ENCODE data around the gene RABGAP1L.

RABGAP1L gene

DNA sequence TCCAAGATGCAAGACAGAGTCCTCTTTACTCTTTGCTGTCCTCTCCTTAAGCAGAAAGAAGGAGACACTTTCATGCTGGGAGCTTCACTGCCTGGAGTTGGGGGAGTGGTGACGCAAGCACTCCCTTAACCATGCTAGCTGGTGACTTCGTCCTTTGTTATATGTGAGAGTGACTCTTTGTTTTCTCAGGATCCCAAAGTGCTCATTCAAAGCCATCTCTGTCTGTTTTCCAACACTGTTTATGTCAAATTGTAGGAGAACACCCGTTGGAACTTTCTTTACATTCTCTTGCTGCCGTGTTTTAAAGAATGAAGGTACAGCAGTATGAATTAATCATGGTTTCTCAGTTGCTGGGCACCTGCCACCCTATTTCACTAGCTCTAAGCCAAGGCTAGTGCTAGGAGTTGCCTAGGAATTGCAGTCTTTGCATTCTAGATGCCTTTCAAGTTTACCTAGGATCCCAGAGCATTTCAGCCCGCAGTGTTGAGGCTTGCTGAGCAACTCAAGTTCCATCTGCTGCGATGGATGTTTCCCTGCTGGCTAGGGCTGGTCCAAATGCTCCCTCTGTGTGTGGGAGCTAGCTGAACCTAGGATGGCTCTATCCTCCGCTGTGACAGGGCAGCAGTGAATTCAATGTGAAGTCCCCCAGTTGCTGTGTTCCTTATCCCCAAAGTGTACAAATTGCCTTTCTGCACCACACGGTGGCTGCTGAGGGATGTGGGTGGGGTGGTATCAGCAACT, 205.8 kb downstream of the RABGAP1L start:
- Histone ChIP-seq H3K36me3 (ENCODE audit: insufficient read depth, low read length) (no peaks in the 10 kb centered on the region), H2AFZ (ENCODE audit: low read length) (no peak overlapping the region), H3F3A (ENCODE audit: low read depth) (no peaks in the 10 kb centered on the region), H3K9me3 (ENCODE audit: insufficient read depth, low read depth, low read length) (no peaks in the 10 kb centered on the region), H3K9ac (ENCODE audit: low read depth, low read length, poor library complexity, severe bottlenecking) (no peak overlapping the region), H4K20me1 (ENCODE audit: insufficient read depth, low read length, poor library complexity, severe bottlenecking) (no peaks in the 10 kb centered on the region), H3K27me3 (ENCODE audit: insufficient read depth, low read length, poor library complexity, severe bottlenecking) (no peaks in the 10 kb centered on the region), H3K79me2 (ENCODE audit: insufficient read depth, low read length) (no peaks in the 10 kb centered on the region; the same call in 1 of the 2 replicates), H3K4me1 (ENCODE audit: insufficient read depth, low read length, poor library complexity, severe bottlenecking) (no peaks in the 10 kb centered on the region), H3K4me2 (ENCODE audit: low read depth, low read length, poor library complexity, severe bottlenecking) (no peak overlapping the region), H3K9me2 (replicated peaks; ENCODE audit: low read depth, low read length) (no peaks in the 10 kb centered on the region), H3K4me3 (ENCODE audit: low read length, poor library complexity, severe bottlenecking) (no peak overlapping the region)
- TF ChIP-seq EZH2phosphoT487 (IDR thresholded peaks at IDR 0.05; ENCODE audit: borderline replicate concordance) = no peak
- TF ChIP-seq, protein P1, sequence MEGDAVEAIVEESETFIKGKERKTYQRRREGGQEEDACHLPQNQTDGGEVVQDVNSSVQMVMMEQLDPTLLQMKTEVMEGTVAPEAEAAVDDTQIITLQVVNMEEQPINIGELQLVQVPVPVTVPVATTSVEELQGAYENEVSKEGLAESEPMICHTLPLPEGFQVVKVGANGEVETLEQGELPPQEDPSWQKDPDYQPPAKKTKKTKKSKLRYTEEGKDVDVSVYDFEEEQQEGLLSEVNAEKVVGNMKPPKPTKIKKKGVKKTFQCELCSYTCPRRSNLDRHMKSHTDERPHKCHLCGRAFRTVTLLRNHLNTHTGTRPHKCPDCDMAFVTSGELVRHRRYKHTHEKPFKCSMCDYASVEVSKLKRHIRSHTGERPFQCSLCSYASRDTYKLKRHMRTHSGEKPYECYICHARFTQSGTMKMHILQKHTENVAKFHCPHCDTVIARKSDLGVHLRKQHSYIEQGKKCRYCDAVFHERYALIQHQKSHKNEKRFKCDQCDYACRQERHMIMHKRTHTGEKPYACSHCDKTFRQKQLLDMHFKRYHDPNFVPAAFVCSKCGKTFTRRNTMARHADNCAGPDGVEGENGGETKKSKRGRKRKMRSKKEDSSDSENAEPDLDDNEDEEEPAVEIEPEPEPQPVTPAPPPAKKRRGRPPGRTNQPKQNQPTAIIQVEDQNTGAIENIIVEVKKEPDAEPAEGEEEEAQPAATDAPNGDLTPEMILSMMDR (conservative IDR thresholded peaks at IDR 0.05; ENCODE audit: low read length) = no peak

DNA sequence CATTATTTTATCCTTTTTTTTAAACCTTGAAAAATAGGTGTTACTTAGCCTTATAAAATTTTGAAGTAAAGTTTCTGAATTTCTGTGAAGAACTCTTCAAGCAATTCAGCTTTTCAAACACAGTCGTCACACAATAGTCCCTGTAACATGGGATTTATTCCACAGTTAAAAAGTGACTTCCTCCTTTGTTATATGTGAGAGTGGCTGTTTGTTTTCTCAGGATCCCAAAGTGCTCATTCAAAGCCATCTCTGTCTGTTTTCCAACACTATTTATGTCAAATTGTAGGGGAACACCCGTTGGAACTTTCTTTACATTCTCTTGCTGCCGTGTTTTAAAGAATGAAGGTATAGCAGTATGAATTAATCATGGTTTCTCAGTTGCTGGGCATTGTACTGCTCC, 207.6 kb downstream of the RABGAP1L start:
- H3K4me1 ChIP-seq (ENCODE audit: insufficient read depth, low read length, poor library complexity, severe bottlenecking) = no peaks in the 10 kb centered on the region
- no peaks in the 10 kb centered on the region for H3K36me3 ChIP-seq (ENCODE audit: insufficient read depth, low read length)
- no peak overlapping the region for H3K4me2 ChIP-seq (ENCODE audit: low read depth, low read length, poor library complexity, severe bottlenecking)
- H3F3A ChIP-seq (ENCODE audit: low read depth) = no peaks in the 10 kb centered on the region
- H2AFZ ChIP-seq (ENCODE audit: low read length) = no peak overlapping the region
- no peak overlapping the region for H3K9ac ChIP-seq (ENCODE audit: low read depth, low read length, poor library complexity, severe bottlenecking)
- no peaks in the 10 kb centered on the region for H4K20me1 ChIP-seq (ENCODE audit: insufficient read depth, low read length, poor library complexity, severe bottlenecking)
- H3K4me3 ChIP-seq (ENCODE audit: low read length, poor library complexity, severe bottlenecking) = no peak overlapping the region
- TF ChIP-seq, protein P1 (conservative IDR thresholded peaks at IDR 0.05; ENCODE audit: low read length) = no peak
- no peak for TF ChIP-seq EZH2phosphoT487 (IDR thresholded peaks at IDR 0.05; ENCODE audit: borderline replicate concordance)
- H3K27me3 ChIP-seq (ENCODE audit: insufficient read depth, low read length, poor library complexity, severe bottlenecking) = no peaks in the 10 kb centered on the region
- no peaks in the 10 kb centered on the region for H3K9me3 ChIP-seq (ENCODE audit: insufficient read depth, low read depth, low read length)
- H3K79me2 ChIP-seq (ENCODE audit: insufficient read depth, low read length) = no peaks in the 10 kb centered on the region; the same call in 1 of the 2 replicates
- H3K9me2 ChIP-seq (replicated peaks; ENCODE audit: low read depth, low read length) = no peaks in the 10 kb centered on the region

DNA sequence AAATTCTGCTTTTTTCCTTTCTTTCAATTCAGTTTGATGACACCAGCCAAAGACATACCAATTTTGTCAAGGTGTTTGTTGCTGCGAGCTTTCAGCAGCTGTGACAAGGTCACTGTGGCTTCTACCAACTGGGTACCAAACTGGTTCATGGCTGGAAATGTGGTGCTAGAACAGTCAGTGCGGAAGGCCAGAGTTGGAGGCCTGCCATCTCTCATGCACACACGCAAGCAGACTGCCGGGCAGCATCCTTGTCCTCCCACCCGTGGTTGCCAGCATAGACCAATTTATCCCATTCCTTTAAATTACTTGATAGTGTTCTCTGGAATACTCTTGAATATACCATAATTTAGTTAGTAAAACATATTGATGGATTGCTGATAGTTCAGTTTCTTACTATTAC, 208.6 kb downstream of the RABGAP1L start:
- Histone ChIP-seq H3K27me3 (ENCODE audit: insufficient read depth, low read length, poor library complexity, severe bottlenecking) (no peaks in the 10 kb centered on the region), H3K4me1 (ENCODE audit: insufficient read depth, low read length, poor library complexity, severe bottlenecking) (peaks cover 1% of the 10 kb centered on the region), H2AFZ (ENCODE audit: low read length) (no peak overlapping the region), H3K79me2 (ENCODE audit: insufficient read depth, low read length) (no peaks in the 10 kb centered on the region; the same call in 1 of the 2 replicates), H4K20me1 (ENCODE audit: insufficient read depth, low read length, poor library complexity, severe bottlenecking) (no peaks in the 10 kb centered on the region), H3K9me3 (ENCODE audit: insufficient read depth, low read depth, low read length) (no peaks in the 10 kb centered on the region), H3F3A (ENCODE audit: low read depth) (no peaks in the 10 kb centered on the region; the same call in 1 of the 2 replicates), H3K9me2 (replicated peaks; ENCODE audit: low read depth, low read length) (no peaks in the 10 kb centered on the region), H3K4me2 (ENCODE audit: low read depth, low read length, poor library complexity, severe bottlenecking) (no peak overlapping the region), H3K4me3 (ENCODE audit: low read length, poor library complexity, severe bottlenecking) (no peak overlapping the region), H3K9ac (ENCODE audit: low read depth, low read length, poor library complexity, severe bottlenecking) (no peak overlapping the region), H3K36me3 (ENCODE audit: insufficient read depth, low read length) (no peaks in the 10 kb centered on the region)
- TF ChIP-seq, protein P1 (conservative IDR thresholded peaks at IDR 0.05; ENCODE audit: low read length) = no peak
